HK-2 (cell line): ENCODE data around the gene FRS3.
"Not testable (repeated sequence)": the region's sequence is repeated elsewhere in the genome, so short reads cannot be mapped to it uniquely, and the experiment has no call there.

Experiments
- DNase-seq: peaks from one replicate; pipeline ENCODE4 v3.0.0-alpha.2; 2018; ENCODE audit not compliant: unreplicated experiment

Gene FRS3

DNA sequence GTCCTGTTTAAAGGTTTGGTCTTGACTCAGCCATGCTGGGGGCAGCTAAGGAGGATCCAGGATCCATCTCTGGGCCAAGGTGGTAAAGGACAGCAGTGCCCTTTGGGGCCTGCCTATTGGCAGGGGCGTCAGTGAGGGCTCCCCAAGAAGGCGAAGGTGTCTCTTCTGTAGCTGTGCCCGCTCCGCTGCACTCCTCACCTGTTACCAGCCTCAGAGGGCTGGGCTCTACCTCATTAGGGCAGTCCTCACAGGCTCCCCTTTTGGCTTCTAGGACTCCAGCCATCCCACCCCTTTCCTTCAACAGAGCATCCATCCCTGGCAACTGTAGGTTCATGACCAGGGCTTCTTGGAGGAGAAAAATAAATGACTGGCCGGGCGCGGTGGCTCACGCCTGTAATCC lies 10.3 kb downstream of the FRS3 start:
- DNase-seq: no peak

DNA sequence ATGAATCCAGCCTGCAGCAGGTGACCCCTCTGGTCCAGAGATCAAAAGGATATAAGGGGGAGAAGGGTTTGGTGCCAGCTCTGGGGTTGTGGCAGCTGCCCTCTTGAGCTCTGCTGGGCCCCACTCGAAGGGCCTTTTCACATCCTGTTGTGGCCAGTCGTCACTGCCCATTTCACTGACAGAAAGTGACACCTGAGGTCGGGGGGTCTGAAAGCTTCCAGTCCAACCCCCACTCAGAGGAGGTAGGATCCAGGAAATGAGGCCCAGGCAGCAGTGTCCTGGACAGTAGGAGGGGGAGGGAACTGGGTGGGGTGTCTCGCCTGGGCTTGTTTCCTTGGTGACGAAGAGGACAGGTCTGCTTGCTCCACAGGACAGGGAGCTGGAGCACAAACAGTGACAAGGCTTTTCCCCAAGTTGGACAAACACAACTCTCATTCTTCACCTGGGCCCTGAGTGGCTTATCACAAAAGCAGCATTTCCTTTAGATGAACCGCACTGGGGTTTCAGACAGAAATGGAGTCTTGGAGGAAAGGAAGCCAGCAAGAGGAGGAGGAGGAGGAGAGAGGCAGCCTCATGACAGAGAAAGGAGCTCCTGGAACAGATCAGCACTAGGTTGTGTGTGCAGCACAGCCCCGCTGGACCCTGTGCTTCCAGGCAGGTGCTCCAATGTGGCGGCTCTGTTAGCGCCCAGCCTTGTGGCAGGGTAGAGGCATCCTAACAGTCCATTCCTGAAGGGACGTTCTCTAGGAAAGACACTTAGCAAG lies 11.0 kb downstream of the FRS3 start:
- no peak for DNase-seq

DNA sequence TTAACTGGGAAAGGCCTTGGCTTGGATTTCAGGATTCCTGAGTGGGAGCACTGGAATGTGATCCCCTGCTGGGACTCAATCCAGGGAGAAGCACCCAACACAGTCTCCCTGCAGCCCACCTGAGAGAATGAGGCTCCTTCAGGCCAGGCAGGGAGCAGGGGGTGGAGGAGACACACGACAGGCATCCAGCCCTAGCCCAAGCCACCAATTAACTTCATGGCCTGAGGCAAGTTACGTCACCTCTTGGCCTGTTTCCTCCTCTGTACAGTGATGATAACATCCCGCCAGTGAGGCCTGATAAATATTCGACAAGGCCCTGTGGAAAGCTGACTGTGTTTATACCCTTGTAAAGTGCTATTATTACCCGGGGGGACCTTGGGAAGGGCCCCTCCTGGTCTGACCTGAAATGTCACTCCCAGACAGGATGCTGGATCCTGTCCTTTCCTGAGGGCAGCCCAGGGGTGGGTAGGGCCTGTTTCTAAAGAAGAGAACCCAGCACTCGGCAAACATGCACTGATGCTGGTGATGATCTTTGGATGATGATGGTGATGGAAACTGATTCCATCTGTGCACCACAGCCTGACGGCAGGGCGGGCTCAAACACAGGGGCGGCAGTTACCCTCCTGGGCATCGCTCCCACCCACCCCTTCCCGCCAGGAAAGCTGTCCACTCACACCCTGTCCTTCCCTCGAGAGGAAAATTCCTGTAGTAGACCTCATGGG lies 12.4 kb downstream of the FRS3 start:
- DNase-seq: no peak

DNA sequence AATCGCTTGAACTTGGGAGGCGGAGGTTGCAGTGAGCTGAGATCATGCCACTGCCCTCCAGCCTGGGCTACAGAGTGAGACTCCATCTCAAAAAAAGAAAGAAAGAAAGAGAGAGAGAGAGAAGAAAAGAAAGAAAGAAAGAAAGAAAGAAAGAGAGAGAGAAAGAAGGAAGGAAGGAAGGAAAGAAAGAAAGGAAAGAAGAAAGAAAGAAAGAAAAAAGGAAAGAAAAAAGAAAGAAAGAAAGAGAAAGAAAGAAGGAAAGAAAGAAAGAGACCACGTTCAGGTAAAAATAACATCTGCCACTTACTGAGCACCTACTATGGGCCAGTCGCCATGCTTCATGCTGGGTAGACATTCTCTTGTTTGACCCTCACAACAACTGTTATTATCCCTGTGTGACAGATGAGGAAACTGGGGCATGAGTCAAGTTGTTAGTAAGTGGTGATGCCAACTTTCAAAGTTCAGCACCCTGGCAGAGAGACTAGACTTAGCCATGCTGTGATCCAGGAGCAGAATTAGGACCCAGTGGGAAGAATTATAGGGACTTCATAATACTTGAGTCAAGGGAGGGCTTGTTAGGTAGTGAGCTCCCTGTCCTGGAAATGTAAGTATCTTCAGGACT lies 13.5 kb downstream of the FRS3 start:
- DNase-seq: not testable (repeated sequence)

DNA sequence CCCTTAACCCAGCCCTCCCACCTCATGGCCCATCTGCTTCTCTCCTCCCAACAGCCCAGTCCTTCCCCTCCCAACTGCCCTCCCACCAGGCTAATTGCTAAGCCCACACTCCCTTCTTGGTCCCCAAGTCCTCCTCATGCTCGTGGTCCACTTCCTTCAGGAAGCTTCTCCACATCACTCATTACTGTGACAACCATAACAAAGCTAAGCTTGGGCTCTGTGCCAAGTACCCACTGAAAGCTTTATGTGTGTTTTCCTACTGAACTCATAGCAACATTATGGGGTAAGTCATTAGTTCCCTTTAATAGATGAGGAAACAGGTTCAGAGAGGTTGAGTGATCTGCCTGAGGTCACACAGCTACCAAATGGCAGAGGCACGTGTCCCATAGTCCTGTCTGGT lies 16.2 kb downstream of the FRS3 start:
- no peak for DNase-seq

DNA sequence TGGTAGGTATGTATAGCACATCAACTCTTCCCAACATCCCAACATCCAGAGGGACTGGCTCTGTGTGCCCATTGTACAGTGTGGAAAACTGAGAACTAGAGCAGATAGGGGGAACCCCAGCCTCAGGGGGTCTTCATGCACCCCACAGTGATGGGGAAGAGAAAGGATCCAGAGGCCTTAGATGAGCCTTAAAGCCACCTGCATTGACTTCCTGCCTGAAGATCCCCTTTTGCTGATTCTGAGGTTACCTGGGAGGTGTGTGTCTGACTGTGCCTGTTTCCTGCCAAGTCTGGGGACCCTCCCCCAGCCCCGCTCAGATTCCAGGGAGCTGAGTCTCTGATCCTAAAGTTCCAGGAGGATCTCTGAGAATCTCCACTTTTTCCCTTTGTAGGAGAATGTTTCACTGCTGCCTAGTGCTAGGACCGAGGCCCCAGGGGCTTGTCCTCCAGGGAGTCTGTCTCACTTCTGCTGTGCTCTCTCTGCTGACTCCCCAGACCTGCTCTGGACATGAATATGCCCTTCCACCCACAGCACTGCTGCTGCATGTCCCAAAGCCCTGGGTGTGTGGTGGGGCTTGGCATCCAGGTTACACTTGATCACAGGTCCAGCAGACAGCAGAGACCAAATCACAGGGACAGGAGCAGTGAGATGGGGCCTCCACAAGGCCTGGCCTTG lies 19.7 kb downstream of the FRS3 start:
- DNase-seq: no peak

DNA sequence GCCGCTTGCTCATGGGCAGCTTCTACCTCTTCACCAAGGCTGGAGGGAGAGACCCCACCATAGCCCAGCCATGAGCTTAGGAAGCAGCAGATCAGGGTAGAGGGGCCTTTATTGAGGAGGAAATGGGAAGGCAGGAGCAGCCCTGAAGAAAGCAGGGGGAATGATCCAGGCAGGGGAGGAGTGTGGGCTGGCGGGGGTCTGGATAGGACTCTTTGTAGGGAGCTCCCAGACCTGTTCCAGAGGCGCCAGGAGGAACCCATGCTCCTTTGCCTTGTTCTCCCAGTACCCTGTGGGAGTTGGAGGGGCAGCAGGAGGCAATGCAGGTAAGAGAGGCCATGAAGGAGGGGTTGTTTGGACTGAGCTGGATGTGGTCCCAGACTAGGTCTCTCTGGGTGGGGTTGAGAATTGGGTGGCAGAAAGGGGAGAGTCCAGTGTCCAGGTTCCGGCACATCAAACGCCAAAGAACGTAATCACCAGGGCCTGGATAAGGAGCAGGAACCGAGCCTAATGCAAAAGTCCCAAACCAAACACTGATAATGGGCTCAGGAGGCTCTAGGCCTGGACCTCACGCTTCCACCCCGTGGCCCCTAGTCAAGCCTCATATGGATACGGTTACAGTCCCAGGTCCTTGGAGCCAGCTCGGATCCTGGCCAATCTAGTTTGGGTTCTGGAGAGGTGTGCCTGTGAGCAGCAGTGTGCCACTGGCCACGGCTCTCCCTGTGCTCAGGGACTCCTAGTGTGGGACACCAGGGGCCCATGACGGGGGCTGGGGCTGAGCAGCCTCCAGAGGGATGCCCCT lies 20.4 kb downstream of the FRS3 start:
- no peak for DNase-seq

DNA sequence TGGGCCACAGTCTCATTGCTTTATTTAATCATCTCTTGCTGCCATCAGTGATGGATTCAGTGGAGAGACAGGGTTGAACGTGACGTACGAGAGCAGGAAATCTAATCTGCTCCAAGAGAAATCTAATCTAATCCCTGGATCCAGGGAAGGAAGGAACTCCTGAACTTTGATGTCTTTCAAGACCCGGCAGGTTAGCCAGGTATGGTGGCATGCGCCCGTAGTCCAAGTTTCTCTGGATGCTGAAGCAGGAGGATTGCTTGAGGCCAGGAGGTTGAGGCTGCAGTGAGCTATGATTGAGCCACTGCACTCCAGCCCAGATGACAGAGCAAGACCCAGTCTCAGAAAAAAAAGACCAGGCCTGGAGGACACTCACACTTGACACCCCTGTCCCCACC lies 21.1 kb downstream of the FRS3 start:
- no peak for DNase-seq

DNA sequence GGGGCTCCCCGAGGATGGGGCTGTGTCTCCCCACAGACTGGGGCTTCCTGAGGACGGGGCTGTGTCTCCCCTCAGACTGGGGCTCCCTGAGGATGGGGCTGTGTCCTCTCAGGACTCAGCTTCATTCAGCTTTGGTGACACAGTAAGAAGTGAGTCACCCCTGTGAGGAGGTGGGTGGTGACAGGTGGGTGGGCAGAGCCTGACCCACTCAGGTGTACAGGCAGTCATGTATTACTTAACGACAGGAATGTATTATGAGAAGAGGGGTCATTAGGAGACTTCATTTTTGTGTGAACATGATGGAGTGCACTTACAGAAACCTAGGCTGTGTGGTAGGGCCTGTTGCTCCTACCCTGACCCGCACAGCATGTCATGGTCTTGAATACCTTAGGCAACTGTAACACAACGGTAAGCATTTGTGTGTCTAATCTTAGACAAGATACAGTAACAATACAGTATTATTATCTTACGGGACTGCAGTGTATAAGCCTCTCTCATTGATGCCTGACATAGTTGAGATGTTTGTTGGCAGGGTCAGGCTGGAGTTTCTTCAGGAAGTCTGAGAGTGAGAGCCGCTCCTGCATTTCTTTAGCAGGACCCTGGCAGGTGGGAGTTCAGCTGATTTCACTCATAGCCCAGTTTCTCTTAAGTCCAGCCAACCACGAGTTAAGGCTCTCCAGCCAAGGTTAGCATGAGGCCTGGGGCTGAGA lies 21.6 kb downstream of the FRS3 start:
- DNase-seq: no peak

DNA sequence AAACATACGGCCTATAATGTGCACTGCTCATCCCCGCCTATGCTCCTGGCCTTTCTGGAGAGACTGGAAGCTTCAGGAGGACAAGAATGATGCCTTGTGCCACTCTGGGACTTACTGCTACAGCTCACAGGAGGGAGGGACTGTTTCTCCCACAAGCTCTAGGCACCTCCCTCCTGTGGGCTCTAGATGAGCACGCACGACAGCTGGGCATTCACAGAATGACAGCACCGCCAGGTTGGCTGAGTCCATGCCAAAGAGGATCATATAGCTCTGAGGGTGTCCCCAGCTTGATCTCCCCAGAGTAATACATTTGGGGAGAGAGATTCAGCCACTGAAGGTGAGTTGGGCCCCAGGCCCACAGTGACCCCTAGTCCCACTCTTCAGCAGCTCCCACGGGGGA lies 22.4 kb downstream of the FRS3 start:
- no peak for DNase-seq

DNA sequence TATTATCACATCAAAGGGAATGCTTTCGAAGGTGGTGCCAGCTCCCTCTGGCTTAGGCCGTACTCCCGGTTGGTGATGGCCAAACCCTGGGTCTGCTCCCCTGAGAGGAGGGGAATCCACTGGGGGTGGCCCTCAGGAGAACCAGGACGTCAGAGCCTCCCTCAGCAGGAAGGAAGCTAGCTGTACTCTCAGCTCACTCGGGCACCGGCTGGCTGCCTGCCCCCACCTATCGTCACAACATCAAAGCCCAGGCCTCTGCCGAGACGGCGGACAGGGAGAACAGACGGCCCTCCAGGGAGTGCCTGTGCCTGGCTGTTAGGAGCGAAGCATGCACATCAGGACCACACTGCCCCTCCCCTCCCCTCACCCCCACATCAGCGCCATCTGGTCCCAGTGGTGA lies 23.3 kb downstream of the FRS3 start:
- DNase-seq: no peak

DNA sequence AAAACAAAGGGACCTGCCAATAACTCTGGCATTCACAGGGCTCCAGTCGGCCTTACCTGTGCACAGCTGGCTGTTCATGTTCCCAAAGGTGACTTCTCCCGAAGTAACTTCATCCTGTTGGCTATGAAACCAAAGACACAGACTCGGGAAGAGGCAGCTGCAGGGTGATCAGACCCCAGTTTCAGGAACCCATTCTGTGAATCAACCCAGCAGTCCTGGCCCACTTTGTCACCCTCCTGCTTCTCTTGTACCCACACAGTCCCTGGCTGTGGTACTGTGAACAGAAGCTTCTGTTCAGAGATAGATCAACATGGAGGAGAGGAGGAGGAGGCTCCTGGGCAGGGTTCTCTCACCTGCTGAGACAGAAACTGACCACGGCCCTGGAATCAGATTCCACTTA lies 23.8 kb downstream of the FRS3 start:
- no peak for DNase-seq

DNA sequence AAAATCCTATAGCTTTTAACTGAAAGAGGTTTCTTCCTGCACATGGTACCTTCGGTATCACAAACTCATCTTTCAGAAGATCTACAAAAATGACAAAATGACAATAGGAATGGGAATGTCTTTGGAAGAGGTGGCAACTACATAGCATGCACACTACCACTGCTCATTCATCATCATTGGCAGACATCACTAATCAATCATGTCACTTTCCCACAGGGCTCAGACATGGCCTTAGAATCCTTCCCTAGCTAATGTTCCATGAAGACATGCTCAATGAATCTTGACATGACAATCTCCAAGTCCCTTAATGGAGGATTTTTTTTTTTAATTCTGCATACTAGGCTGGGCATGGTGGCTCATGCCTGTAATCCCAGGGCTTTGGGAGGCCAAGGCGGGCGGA lies 29.3 kb downstream of the FRS3 start:
- no peak for DNase-seq

DNA sequence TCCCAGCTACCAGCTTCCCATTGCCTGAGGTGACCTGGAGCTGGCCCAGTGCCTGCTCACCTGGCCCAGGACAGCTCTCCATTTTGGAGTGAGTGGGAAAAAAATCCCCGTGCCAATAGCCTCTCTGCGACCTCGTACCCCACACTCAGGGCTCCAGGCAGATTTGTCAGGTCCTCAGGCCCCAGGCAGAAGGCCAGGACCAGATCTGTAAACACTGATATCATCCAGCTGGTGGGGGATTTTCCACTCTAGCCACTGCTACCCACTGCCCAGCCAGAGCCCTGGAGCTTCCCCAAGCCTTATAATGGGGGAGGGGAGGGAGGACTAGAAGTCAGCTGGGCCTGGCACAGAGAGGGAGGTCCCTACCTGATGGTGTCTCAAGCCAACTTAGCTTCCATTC lies 31.2 kb downstream of the FRS3 start:
- DNase-seq: no peak

DNA sequence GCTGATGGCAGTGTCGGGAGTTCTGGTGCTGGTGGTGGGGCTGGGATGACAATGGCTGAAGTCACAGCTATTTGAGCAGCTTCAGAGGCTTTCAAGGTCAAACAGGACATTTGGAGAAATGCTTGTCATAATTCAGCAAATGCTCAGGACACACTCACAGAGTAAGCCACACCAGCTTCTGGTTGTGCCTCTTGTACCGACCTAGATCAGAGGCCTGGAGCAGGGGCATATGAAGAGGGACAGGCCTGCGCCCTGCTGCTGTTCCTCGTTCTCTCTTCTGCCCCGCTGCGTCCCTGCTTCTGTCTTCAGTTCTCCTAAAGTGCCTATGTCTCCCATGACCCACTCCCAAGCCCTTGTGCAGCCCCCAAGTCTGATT lies 31.6 kb downstream of the FRS3 start:
- DNase-seq: no peak

DNA sequence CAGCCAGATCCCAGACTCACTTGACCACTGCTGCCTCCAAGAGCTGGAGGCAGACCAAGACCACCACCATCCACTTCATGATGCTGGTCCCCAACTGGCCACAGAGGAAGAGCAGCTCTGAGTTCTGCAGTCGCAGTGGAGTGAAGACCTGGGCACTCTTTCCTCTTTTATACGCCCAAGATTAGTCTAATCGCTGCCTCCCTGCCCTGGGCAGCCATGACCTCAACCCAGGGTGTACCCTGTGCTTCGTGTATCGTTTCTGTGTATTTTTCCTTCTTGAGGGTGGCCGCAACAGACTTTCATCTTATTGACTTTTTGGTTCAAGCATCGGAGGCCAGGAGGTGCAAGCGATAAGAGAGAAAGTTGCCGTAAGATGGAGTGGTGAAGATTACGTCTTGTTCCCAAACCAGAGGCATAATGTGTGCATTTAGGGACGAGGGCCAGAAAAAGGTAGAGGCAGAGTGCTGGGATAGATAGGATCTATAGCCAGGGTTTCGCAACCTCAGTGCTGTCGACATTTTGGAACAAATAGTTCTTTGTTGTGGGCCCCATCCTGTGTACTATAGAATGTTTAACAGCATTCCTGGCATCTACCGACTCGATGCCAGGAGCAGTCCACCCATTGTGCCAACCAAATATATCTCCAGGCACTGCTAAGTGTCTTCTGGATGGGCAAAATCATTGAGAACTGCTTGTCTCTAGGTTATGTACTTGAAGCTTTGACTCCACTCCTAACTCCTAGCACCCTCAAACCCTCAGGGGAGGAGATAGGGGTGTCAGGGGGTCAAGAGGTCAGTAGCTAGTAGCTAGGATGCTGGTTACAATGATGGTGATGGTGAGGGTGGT lies 32.2 kb downstream of the FRS3 start, which contains the start of gene PGC:
Gene PGC (minus strand): TSS at position 142 of the 846 bp plus-strand sequence. CDS start 63 bp downstream, at position 79.
- DNase-seq: no peak

DNA sequence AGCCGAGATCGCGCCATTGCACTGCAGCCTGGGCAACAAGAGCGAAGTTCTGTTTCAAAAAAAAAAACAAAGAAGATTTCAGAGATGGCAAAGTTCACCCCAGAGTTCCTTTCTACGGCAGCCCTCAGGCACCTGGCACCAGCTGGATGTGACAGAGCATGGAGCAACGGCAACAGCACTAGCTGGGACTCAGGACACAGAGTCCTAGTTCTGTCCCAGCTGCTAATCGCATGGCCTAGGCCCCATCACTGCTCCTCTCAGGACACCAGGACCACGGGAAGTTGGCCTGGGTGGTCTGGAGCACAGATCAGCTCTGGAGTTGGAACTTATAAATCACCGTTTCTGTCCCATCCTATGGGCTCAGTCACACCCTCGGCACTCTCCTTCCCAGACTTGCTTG lies 33.6 kb downstream of the FRS3 start:
- DNase-seq: no peak

DNA sequence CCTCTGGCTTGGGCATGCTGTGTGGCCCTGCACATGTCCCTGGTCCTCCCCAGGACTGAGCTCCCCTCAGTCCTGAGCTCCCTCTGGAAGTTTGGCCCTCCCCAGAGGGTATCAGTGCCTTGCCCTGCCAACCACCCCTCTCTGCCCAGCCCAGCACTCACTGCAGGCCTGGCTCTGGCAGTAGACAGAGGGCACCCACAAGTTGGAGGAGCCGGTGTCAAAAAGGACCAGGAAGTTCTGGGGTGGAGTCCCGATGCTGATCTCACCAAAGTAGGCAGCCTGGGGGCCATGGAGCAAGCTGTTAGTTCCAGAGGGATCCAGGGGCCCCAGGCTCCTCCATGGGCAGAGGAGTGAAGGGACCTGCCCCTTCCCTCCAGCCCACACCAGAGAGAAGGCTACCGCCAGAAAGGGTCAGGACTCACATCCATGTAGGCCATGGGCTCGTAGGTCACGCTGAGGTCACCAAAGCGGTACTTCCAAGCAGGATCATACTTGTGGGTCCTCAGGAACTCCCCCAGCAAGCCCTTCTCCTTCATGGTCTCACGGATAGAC lies 35.4 kb downstream of the FRS3 start:
- DNase-seq: no peak

DNA sequence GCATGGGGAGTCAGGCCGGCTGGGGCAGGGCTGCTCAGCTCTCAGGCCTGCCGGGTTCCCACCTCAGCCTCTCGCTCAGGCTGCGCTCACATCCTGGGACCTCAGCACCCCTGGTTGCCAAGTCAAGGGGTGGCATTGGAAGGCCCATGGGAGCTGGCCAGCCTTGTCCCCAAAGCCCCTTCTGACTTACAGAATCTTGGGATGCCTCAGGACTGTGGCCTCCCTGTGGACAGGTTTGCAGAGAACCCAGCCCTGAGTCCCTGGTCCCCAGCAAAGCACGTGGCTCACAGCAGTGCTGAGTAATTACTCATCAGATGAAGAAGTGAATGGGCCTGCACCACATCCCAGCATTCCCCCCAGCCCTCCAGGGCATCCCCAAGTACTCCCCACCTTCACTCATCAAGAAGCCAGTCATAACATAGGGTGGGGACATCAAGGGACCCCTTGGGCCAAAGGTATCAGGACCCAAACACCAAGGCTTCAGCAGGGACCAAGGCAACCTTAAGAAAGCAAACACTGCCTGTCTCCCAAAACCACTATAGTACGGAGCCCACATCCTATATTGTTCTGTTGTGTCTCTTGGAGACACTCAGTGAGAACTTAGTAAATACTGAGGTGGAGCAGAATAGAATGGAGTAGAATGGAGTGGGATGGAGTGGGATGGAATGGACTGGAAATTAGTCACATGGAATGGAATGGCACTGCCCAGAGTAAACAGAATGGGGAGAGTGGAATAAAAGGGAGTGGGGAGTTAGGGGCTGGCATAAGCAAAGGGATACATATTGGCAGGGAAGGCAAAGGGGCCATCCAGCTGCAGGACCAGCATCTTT lies 36.1 kb downstream of the FRS3 start:
- DNase-seq: no peak
